GM12873 (cell line): ENCODE results near the gene PNLIPRP1.

ENCODE experiments used
- CTCF ChIP-seq: IDR thresholded peaks from 2 replicates; pipeline ENCODE4 v1.5.1; 2012; ENCODE audit warnings: low read depth, mild to moderate bottlenecking, moderate library complexity, low read length, control low read depth; ENCODE audit not compliant: insufficient read depth; ENCODE audit errors: missing control alignments

PNLIPRP1 gene

GRCh38 chr10:116599991-116600390 is 9.2 kb downstream of the PNLIPRP1 start:
- no peak for TF ChIP-seq CTCF

DNA sequence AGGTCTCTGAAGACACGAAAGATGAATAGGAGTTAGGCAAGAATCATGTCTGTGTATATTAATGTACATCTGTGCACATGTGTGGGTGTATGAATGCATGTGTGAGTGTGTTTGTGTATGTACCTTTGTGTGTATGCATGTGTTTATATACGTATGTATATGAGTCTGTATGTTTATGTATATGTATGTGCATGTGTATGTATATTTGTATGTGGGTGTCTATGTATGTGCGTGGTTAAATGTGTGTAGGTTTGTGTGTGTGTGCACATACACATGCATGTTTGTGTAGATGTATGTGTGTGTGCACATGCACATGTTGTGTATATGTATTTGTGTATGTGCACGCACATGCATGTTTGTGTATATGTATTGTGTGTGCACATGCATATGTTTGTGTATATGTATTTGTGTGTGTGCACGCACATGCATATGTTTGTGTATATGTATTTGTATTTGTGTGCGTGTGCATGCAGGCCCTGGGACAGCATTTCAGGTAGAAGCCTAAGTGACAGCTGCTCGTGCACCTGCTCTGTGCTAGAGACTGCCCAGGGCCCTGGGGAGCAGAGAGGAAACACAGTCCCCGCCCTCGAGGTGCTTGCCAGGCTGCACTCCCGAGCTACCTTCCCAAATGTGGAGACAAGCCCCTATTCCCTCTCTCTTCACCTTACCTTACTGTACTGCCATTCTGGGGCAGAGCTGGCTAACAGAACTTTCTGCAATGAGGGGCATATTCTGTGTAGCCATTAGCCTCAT is 12.1 kb downstream of the PNLIPRP1 start:
- TF ChIP-seq CTCF: no peak

DNA sequence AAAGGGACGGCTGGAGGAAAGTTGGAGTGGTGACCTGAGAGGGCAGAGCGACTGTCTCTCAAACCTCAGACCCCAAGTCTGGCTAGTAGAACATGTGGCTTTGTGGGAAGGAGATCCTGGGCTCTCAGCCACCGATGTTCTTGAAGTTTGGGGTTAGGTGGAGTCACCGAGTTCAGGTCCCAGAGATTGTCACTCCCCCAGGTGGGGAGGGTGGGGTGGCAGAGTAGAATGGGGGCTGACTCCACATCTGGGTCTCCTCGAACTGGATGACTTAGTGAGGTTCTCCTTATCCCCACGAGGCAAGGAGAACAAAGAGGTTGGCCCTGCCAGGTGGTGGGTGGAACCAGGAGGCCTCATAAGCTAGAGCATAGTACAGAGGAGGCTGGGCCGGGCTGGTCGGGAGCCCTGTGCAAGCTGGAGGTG is 15.3 kb downstream of the PNLIPRP1 start:
- TF ChIP-seq CTCF: no peak

GRCh38 chr10:116607336-116607735 is 16.6 kb downstream of the PNLIPRP1 start:
- TF ChIP-seq CTCF: no peak

GRCh38 chr10:116608686-116609594 is 18.2 kb downstream of the PNLIPRP1 start:
- TF ChIP-seq CTCF: no peak

GRCh38 chr10:116610443-116611152 is 19.8 kb downstream of the PNLIPRP1 start:
- TF ChIP-seq CTCF: no peak

- no peak for TF ChIP-seq CTCF
Observed at GRCh38 chr10:116611153-116611545, 20.4 kb downstream of the PNLIPRP1 start.
